Neural cell (in vitro differentiated cells): ENCODE results near the gene STARD13. TPM values are rescaled to one million over a fixed set of nuclear protein-coding genes. Genes with fewer than 3 reads are reported as not detected.

Experiments used
- H2AFZ ChIP-seq: fragments of 200-600, 300-800 bp; sonication (generic), shearing (Covaris generic); 2 replicates; pipeline ENCODE4 v1.6.0; 2014; ENCODE audit warnings: low read depth, mild to moderate bottlenecking, antibody characterized with exemption, low read length, moderate library complexity
- H3F3A ChIP-seq: fragments of 200-600 bp; shearing (Covaris generic); 2 replicates; pipeline ENCODE4 v1.6.1; 2016; ENCODE audit warnings: mild to moderate bottlenecking, moderate library complexity, mixed read lengths, antibody characterized with exemption, low read length; ENCODE audit not compliant: insufficient read depth, poor library complexity, severe bottlenecking
- H3K27ac ChIP-seq: fragments of 200-600, 300-800 bp; sonication (generic), shearing (Covaris generic); 2 replicates; pipeline ENCODE4 v1.5.1; 2014; ENCODE audit warnings: mild to moderate bottlenecking, low read length, moderate library complexity
- H3K27me3 ChIP-seq: fragments of 300-800, 200-600 bp; sonication (generic), shearing (Covaris generic); 2 replicates; pipeline ENCODE4 v1.6.0; 2014; ENCODE audit warnings: mild to moderate bottlenecking, low read depth, low read length, moderate library complexity; ENCODE audit not compliant: insufficient read depth
- H3K36me3 ChIP-seq: fragments of 300-800, 200-600 bp; sonication (generic), shearing (Covaris generic); 2 replicates; pipeline ENCODE4 v1.5.1; 2014; ENCODE audit warnings: mild to moderate bottlenecking, antibody characterized with exemption, low read length, moderate library complexity; ENCODE audit not compliant: insufficient read depth
- H3K4me2 ChIP-seq: fragments of 300-800, 200-600 bp; sonication (generic), shearing (Covaris generic); 2 replicates; pipeline ENCODE4 v1.6.0; 2014; ENCODE audit warnings: mild to moderate bottlenecking, low read length
- H3K4me3 ChIP-seq: fragments of 300-800, 200-600 bp; sonication (generic), shearing (Covaris generic); 2 replicates; pipeline ENCODE4 v1.5.1; 2014; ENCODE audit warnings: mild to moderate bottlenecking, low read length, moderate library complexity
- H3K79me2 ChIP-seq: fragments of 200-600 bp; shearing (Covaris generic); replicated peaks from 2 replicates; pipeline ENCODE4 v1.6.0; 2014; ENCODE audit warnings: mild to moderate bottlenecking, low read length, moderate library complexity; ENCODE audit not compliant: insufficient read depth
- H3K9ac ChIP-seq: fragments of 300-800, 200-600 bp; sonication (generic), shearing (Covaris generic); 2 replicates; pipeline ENCODE4 v1.6.1; 2016; ENCODE audit warnings: mild to moderate bottlenecking, low read length, mixed read lengths
- H3K9me2 ChIP-seq: fragments of 200-600 bp; shearing (Covaris generic); 2 replicates; pipeline ENCODE4 v1.6.1; 2016; ENCODE audit warnings: mild to moderate bottlenecking, low read length, mixed read lengths; ENCODE audit not compliant: insufficient read depth
- H3K9me3 ChIP-seq: fragments of 200-600, 300-800 bp; sonication (generic), shearing (Covaris generic); 2 replicates; pipeline ENCODE4 v1.6.1; 2016; ENCODE audit warnings: mild to moderate bottlenecking, mixed run types, low read length, moderate library complexity, mixed read lengths
- H4K20me1 ChIP-seq: fragments of 200-600 bp; shearing (Covaris generic); 2 replicates; pipeline ENCODE4 v1.6.1; 2016; ENCODE audit warnings: mild to moderate bottlenecking, mixed run types; ENCODE audit not compliant: insufficient read depth
- EP300 ChIP-seq: fragments of 450-650 bp; conservative IDR thresholded peaks from 2 replicates; pipeline ENCODE4 v1.6.1; 2014; ENCODE audit warnings: antibody characterized with exemption, mild to moderate bottlenecking, moderate library complexity; ENCODE audit not compliant: poor library complexity, severe bottlenecking
- EZH2 ChIP-seq: fragments of 200-600, 300-800 bp; shearing (Covaris generic), sonication (generic); IDR thresholded peaks from 2 replicates; pipeline ENCODE4 v1.6.1; 2014; ENCODE audit warnings: antibody characterized with exemption, low read length, borderline replicate concordance, mild to moderate bottlenecking; ENCODE audit not compliant: insufficient read depth, poor library complexity, severe bottlenecking
- MXI1 ChIP-seq: fragments of 450-650 bp; conservative IDR thresholded peaks from 2 replicates; pipeline ENCODE4 v1.6.1; 2014; ENCODE audit warnings: antibody characterized with exemption, mild to moderate bottlenecking; ENCODE audit not compliant: poor library complexity, severe bottlenecking
- POLR2AphosphoS5 ChIP-seq: IDR thresholded peaks from 2 replicates; pipeline ENCODE4 v1.6.1; 2012
- RAD21 ChIP-seq: fragments of 450-650 bp; conservative IDR thresholded peaks from 2 replicates; pipeline ENCODE4 v1.6.1; 2014; ENCODE audit warnings: antibody characterized with exemption, mild to moderate bottlenecking, moderate library complexity
- SMC3 ChIP-seq: fragments of 450-650 bp; conservative IDR thresholded peaks from 2 replicates; pipeline ENCODE4 v1.6.1; 2014; ENCODE audit warnings: antibody characterized with exemption, mild to moderate bottlenecking, moderate library complexity; ENCODE audit not compliant: poor library complexity
- TAF1 ChIP-seq: IDR thresholded peaks from 2 replicates; pipeline ENCODE4 v1.6.1; 2012; ENCODE audit warnings: low read depth
- polyA plus RNA-seq: library from polyadenylated mRNA; depleted of rRNA; stranded (reverse); fragments of >200 nt; gene quantifications from 2 replicates; pipeline ENCODE4 v1.2.3, GENCODE V29; 2014
- TF ChIP-seq, protein P1 (sequence below): IDR thresholded peaks from 2 replicates; pipeline ENCODE4 v1.6.1; 2012; ENCODE audit warnings: borderline replicate concordance
- TF ChIP-seq, protein P2 (sequence below): fragments of 450-650 bp; IDR thresholded peaks from 2 replicates; pipeline ENCODE4 v1.5.1; 2014; ENCODE audit warnings: antibody characterized with exemption, mild to moderate bottlenecking, moderate library complexity; ENCODE audit not compliant: poor library complexity, severe bottlenecking

Gene STARD13
- polyA plus RNA-seq, 1 donor from 2014 or later = 0.05 TPM

DNA sequence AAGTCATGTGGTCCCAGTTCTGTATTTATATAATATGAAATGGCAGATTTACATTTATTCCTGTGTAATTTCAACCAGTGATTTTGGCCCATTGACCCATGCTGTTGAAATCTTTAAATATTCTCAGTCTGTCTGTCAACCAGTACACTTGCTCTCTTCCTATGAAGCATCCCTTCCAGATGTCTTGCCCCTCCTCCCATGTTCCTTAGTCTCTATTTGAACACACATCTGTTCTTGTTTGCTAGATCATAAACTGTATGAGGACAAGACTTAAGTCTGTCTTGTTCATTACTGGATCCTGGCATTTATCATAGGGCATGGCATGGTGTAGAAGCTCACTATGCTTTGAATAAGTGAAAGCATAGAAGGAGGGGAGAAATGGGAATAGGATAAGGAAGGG, 34.9 kb downstream of the STARD13 start:
- Histone ChIP-seq H3K27ac (no peak overlapping the region), H3K36me3 (no peaks in the 10 kb centered on the region), H4K20me1 (no peaks in the 10 kb centered on the region), H3K27me3 (no peaks in the 10 kb centered on the region), H3K4me2 (no peak overlapping the region), H3K9ac (no peak overlapping the region), H3K79me2 (no peaks in the 10 kb centered on the region), H2AFZ (no peak overlapping the region), H3F3A (no peaks in the 10 kb centered on the region), H3K4me3 (no peak overlapping the region), H3K9me3 (no peaks in the 10 kb centered on the region), H3K9me2 (no peaks in the 10 kb centered on the region)
- TF ChIP-seq SMC3 (no peak), EZH2 (no peak), MXI1 (no peak), TAF1 (no peak), RAD21 (no peak), EP300 (no peak), POLR2AphosphoS5 (no peak)
- TF ChIP-seq, protein P1, sequence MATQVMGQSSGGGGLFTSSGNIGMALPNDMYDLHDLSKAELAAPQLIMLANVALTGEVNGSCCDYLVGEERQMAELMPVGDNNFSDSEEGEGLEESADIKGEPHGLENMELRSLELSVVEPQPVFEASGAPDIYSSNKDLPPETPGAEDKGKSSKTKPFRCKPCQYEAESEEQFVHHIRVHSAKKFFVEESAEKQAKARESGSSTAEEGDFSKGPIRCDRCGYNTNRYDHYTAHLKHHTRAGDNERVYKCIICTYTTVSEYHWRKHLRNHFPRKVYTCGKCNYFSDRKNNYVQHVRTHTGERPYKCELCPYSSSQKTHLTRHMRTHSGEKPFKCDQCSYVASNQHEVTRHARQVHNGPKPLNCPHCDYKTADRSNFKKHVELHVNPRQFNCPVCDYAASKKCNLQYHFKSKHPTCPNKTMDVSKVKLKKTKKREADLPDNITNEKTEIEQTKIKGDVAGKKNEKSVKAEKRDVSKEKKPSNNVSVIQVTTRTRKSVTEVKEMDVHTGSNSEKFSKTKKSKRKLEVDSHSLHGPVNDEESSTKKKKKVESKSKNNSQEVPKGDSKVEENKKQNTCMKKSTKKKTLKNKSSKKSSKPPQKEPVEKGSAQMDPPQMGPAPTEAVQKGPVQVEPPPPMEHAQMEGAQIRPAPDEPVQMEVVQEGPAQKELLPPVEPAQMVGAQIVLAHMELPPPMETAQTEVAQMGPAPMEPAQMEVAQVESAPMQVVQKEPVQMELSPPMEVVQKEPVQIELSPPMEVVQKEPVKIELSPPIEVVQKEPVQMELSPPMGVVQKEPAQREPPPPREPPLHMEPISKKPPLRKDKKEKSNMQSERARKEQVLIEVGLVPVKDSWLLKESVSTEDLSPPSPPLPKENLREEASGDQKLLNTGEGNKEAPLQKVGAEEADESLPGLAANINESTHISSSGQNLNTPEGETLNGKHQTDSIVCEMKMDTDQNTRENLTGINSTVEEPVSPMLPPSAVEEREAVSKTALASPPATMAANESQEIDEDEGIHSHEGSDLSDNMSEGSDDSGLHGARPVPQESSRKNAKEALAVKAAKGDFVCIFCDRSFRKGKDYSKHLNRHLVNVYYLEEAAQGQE = no peak
- TF ChIP-seq, protein P2, sequence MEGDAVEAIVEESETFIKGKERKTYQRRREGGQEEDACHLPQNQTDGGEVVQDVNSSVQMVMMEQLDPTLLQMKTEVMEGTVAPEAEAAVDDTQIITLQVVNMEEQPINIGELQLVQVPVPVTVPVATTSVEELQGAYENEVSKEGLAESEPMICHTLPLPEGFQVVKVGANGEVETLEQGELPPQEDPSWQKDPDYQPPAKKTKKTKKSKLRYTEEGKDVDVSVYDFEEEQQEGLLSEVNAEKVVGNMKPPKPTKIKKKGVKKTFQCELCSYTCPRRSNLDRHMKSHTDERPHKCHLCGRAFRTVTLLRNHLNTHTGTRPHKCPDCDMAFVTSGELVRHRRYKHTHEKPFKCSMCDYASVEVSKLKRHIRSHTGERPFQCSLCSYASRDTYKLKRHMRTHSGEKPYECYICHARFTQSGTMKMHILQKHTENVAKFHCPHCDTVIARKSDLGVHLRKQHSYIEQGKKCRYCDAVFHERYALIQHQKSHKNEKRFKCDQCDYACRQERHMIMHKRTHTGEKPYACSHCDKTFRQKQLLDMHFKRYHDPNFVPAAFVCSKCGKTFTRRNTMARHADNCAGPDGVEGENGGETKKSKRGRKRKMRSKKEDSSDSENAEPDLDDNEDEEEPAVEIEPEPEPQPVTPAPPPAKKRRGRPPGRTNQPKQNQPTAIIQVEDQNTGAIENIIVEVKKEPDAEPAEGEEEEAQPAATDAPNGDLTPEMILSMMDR = no peak

- H3K79me2 ChIP-seq = no peaks in the 10 kb centered on the region
- no peaks in the 10 kb centered on the region for H3K9me2 ChIP-seq
- no peak overlapping the region for H3K4me2 ChIP-seq
- H3K27me3 ChIP-seq = no peaks in the 10 kb centered on the region
- no peaks in the 10 kb centered on the region for H4K20me1 ChIP-seq
- H3K4me3 ChIP-seq = no peak overlapping the region
- H3K9ac ChIP-seq = no peak overlapping the region
- TF ChIP-seq EP300 (no peak), POLR2AphosphoS5 (no peak), RAD21 (no peak), MXI1 (no peak)
- no peaks in the 10 kb centered on the region for H3K9me3 ChIP-seq
- H3K36me3 ChIP-seq = no peaks in the 10 kb centered on the region
- no peak overlapping the region for H2AFZ ChIP-seq
- H3F3A ChIP-seq = no peaks in the 10 kb centered on the region
- no peak overlapping the region for H3K27ac ChIP-seq
These were observed 35.7 kb downstream of the STARD13 start for GRCh38 chr13:33249894-33250293.

DNA sequence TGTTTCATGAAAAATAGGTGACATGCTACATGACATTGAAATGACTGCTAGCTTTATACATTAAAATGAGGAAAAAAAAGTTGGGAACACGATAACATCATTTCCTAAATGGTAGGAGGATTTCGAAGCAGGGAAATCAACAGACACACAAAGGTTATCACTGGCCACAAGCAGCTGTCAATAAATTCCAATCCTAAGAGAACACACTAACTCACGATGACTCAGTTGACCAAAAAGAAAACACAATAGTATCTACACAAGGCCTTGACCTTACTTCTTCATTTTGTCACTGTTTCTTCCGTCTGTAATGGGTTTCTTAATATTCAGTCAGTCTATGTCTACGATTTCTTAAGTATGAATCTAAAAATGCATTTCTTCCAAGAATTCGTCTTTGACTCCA, 36.5 kb downstream of the STARD13 start:
- no peaks in the 10 kb centered on the region for H3K27me3 ChIP-seq
- H3K27ac ChIP-seq = no peak overlapping the region
- no peak overlapping the region for H3K4me3 ChIP-seq
- H3K36me3 ChIP-seq = no peaks in the 10 kb centered on the region
- no peaks in the 10 kb centered on the region for H3K9me2 ChIP-seq
- H3K79me2 ChIP-seq = no peaks in the 10 kb centered on the region
- H3F3A ChIP-seq = no peaks in the 10 kb centered on the region
- no peaks in the 10 kb centered on the region for H3K9me3 ChIP-seq
- no peak overlapping the region for H3K4me2 ChIP-seq
- no peak for TF ChIP-seq TAF1
- TF ChIP-seq RAD21 = no peak
- TF ChIP-seq POLR2AphosphoS5 = no peak
- TF ChIP-seq, protein P2 = no peak
- TF ChIP-seq, protein P1 = no peak
- no peak for TF ChIP-seq MXI1
- TF ChIP-seq EP300 = no peak
- no peak for TF ChIP-seq SMC3
- no peak for TF ChIP-seq EZH2
- H3K9ac ChIP-seq = no peak overlapping the region
- H2AFZ ChIP-seq = no peak overlapping the region
- no peaks in the 10 kb centered on the region for H4K20me1 ChIP-seq
